Regular cardiac myocyte (primary cell): ENCODE data around the gene PCDH17. TPM values are rescaled to one million over a fixed set of nuclear protein-coding genes. Genes with fewer than 3 reads are reported as not detected.

ENCODE experiments used
- total RNA-seq: library from RNA; depleted of rRNA; stranded (reverse); fragments of >200 nt; gene quantifications from 2 replicates; pipeline ENCODE4 v1.2.3, GENCODE V29; 2014

The PCDH17 gene
- 2.8 and 9.4 TPM in 2 replicates for total RNA-seq

GRCh38 chr13:57631596-57632275 is at the start of gene PCDH17:
TSS of gene PCDH17 (plus strand) at chr13:57631744. CDS start at chr13:57632547, 803 bp downstream.

